Hippocampal formation (tissue), 2 donors: ENCODE results near the gene SLC39A10.
"Not testable (repeated sequence)": the region's sequence is repeated elsewhere in the genome, so short reads cannot be mapped to it uniquely, and the experiment has no call there.

Experiments
- DNase-seq, 2 donors: peaks; one replicate each; lab custom pipeline; 2025; lab: John Stamatoyannopoulos, UW

Gene SLC39A10

DNA sequence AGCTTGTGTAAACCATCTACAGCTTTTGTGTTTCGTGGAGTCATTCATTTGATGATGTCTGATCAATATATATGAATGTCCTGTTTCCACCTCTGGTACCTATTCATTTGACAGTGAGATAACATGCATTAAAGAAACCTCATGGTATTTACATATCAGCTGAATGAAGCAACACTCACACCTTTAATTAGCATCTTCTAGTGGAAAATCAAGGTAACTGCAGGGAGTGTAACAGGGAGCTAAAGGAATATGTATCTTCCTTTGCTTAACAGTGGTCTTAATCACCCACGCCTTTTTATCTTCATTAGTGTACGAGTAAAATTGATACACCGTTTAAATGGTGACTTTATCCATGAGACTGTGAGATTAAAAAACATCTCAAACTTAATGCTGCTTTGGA is 15.6 kb downstream of the SLC39A10 start:
- no peak for DNase-seq

DNA sequence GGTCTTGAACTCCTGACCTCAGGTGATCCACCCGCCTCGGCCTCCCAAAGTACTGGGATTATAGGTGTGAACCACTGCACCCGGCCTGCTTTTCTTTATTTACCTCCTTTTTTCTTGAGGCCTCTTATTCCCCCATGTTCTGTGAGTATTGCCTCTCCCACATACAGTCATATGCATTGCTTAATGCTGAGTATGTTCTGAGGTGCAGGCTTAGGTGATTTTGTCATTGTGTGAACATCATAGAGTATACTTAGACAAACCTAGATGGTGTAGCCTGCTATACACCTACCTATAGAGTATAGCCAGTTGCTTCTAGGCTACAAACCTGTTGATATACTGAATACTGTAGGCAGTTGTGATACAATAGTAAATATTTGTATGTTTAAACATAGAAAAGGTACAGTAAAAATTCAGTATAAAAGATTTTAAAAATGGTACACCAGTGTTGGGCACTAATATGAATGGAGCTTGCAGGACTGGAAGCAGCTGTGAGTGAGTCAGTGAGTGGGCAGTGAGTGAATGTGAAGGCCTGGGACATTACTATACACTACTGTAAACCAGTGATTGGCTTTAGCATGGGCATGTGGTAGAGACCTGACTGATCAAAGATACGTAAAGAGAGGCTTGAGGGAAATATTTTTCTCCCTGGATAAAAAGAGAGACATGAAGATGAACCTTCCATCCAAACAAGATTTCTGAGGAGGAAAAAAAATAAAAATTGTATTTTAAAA is 17.6 kb downstream of the SLC39A10 start:
- DNase-seq, result no peak

DNA sequence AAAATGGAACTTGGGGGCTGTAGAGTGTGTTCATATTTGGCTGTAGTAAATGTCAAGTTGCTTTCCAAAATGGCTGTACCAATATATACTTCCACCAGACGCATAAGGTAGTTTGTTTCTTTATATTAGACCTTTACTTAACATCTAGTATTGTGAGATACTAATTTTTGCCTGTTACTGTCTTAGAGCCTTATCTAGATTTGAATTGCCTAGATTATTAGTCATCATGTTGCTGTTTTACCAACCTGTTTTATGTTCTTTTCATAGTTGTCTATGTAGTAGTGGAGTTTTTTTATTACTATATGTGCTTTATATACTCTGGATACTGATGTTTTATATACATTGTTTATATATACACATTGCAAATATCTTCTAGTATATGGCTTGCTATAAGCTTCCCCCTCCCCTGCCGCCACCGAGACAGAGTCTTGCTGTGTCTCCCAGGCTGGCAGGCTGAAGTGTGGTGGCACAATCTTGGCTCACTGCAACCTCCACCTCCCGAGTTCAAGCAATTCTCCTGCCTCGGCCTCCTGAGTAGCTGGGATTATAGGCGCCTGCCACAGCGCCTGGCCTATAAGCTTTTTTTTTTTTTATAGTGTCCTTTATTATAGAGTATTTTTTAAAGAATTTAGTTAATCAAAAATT is 18.9 kb downstream of the SLC39A10 start:
- DNase-seq, result no peak

DNA sequence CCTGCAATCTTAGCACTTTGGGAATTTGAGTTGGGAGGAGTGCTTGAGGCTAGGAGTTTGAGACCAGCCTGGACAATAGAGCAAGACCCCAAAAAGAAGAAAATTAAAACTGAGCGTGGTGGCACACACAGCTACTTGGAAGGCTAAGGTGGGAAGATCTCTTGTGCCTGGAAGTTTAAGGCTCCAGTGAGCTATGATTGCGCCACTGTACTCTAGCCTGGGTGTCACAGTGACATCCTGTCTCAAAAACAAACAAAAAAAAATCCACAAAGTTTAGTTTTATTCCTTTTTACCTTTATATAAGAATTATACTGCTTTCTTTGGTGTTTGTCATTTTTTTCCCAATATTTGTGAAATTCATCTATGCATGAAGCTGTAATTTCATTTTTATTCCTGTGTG is 20.3 kb downstream of the SLC39A10 start:
- DNase-seq, result no peak

GRCh38 chr2:195677884-195678283 is 20.9 kb downstream of the SLC39A10 start:
- DNase-seq, result no peak

DNA sequence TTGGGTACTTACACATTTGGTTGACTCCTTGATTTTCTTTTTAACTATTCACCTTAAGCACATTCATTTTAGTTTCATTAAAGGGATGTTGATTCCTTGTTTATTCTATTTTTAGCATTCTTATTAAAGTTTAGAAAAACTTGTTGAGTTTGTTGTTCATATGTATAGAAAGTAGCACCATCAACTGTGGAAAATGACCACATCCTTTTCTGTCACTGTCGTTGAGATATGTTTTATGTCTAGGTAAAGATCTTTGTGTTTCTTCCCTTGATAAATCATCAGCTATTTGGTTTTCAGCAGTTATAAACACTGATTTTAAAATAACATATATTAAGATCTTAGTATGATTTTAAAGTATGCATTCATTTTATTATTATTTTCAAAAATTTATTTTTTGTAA is 25.1 kb downstream of the SLC39A10 start:
- DNase-seq, result no peak

- no peak for DNase-seq
These were observed 26.1 kb downstream of the SLC39A10 start for GRCh38 chr2:195683174-195683573.

DNA sequence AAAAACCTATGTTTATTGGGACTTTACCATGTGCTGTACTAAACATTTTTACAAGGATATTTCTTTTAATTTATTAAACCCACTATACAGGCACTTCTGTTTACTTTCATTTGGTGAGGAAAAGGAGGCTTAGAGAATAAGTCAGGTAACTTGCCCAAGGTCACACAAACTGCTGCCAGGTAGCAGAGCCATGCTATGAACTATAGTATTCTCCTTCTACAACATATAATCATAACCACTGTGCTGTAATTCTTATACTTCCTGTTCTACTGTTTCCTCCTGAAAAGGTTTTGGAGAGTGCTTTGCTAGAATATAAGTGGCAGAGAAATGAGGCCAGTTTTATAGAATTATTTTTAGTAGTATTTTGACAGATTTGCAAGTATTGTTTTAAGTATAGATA is 29.5 kb downstream of the SLC39A10 start:
- no peak for DNase-seq

- peak in 1 of 2 donors; percentile 13 for DNase-seq
These were observed 30.5 kb downstream of the SLC39A10 start for GRCh38 chr2:195687320-195688086.

- DNase-seq, result not testable (repeated sequence)
These were observed 35.5 kb downstream of the SLC39A10 start for GRCh38 chr2:195692531-195692930.

GRCh38 chr2:195694553-195694952 is 37.5 kb downstream of the SLC39A10 start:
- no peak for DNase-seq

DNA sequence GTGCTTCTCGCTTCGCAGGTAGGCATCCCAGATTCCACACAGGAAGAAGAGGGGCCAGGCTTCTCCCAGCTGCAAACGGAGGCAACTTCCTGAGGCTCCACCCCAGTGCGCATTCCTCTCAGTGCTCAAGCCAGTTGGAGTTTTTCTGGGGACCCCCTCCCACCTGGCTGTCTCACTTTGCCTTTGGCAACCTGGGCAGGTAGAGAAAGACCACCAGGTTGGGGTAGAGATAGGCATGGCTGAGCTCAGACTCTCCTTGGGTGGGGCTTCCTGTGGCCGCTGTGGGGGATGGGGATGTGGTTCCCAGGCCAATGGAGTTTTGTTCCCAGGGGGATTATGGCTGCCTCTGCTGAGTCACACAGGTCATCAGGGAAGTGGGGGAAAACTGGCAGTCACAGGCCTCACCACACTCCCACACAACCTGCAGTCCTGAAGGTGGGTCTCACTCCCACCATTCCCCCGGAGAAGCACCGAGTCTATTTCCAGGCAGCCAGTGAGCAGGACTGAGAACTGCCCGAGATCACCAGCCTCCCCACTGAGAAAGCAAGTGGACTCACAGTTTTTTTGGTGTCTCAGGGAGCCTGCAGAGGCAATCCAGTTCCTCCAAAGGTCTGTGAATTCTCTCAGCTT is 38.1 kb downstream of the SLC39A10 start:
- no peak for DNase-seq

- DNase-seq, result no peak
These were observed 39.0 kb downstream of the SLC39A10 start for GRCh38 chr2:195696012-195696411.

DNA sequence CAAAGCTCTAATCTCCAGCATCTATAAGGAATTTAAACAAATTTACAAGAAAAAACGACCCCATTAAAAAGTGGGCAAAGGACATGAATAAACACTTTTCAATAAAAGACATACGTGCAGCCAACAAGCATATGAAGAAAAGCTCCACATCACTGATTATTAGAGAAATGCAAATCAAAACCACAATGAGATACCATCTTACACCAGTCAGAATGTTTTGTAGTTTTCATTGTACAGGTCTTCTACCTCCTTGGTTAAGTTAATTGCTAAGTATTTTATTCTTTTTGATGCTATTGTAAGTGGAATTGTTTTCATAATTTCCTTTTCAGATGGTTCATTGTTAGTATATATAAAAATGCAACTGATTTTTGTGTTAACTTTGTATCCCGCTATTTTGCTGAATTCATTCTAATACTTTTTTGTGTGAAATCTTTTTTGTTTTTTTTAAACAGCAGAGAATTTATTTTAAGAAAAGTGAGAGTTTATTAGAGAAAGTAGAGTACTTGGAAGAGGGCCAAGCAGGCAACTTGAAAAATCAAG is 40.7 kb downstream of the SLC39A10 start:
- no peak for DNase-seq

DNA sequence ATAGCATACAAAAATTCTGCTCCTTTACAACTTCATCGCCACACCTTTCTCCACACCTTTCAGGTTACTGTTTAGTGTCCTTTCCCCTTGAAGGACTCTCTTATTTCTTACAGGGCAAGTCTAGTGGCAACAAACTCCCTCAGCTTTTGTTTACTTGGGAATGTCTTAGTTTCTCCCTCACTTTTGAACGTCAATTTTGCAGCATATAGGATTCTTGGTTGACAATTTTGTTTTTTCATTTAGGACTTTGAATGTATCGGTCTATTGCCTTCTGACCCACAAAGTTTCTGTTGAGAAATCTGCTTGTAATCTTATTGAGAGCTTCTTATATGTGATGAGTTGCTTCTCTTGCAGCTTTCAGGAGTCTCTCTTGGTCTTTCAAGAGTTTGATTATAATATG is 43.5 kb downstream of the SLC39A10 start:
- no peak for DNase-seq

GRCh38 chr2:195706161-195706900 is 49.3 kb downstream of the SLC39A10 start:
- DNase-seq, result no peak

- no peak for DNase-seq
These were observed 53.1 kb downstream of the SLC39A10 start for GRCh38 chr2:195709901-195710806.

- DNase-seq, result no peak
These were observed 54.5 kb downstream of the SLC39A10 start for GRCh38 chr2:195711478-195711877.

DNA sequence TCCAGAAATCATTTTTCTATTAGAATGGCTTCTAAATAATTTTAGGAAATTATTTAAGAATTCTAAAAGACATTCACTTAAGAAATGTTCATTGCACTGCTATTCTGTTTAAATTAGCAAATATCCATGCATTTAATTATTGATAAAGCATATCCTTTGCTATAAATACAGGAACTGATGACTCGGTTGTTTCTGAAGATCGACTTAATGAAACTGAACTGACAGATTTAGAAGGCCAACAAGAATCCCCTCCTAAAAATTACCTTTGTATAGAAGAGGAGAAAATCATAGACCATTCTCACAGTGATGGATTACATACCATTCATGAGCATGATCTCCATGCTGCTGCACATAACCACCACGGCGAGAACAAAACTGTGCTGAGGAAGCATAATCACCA is 59.4 kb downstream of the SLC39A10 start:
- DNase-seq, result no peak

DNA sequence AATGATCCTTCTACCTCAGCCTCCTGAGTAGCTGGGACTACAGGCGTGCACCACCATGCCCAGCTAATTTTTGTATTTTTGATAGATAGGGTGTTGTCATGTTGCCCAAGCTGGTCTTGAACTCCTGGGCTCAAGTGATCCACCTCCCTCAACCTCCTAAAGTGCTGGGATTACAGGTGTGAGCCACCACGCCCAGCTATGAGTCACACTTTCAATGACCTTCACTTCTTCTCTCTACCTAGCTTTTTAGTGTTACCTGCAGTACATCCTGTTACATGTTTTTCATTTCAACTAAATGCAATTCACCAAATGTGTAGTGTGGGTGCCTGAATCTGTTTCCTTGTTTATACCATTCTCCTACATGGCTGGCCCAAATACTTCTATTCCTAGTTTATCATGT is 64.0 kb downstream of the SLC39A10 start:
- DNase-seq, result no peak
